Skeletal muscle satellite cell (primary cell): ENCODE data around the gene CERS6.
"Not testable (repeated sequence)": the region's sequence is repeated elsewhere in the genome, so short reads cannot be mapped to it uniquely, and the experiment has no call there.

Experiments used
- H3K27me3 ChIP-seq: 2 replicates; pipeline ENCODE4 v1.7.0; 2013; ENCODE audit warnings: low read length; ENCODE audit not compliant: control insufficient read depth, insufficient read depth
- H3K36me3 ChIP-seq: 2 replicates; pipeline ENCODE4 v1.7.0; 2013; ENCODE audit warnings: mild to moderate bottlenecking, control low read depth, low read length; ENCODE audit not compliant: insufficient read depth
- H3K4me1 ChIP-seq: 2 replicates; pipeline ENCODE4 v1.7.0; 2013; ENCODE audit warnings: low read length; ENCODE audit not compliant: control insufficient read depth, insufficient read depth
- H3K4me2 ChIP-seq: 2 replicates; pipeline ENCODE4 v1.7.0; 2013; ENCODE audit warnings: mild to moderate bottlenecking, low read length
- H3K4me3 ChIP-seq: 2 replicates; pipeline ENCODE4 v1.7.0; 2013; ENCODE audit warnings: low read length
- H3K9ac ChIP-seq: 2 replicates; pipeline ENCODE4 v1.7.0; 2013; ENCODE audit warnings: mild to moderate bottlenecking, low read depth, low read length, moderate library complexity
- H3K9me3 ChIP-seq: replicated peaks from 2 replicates; pipeline ENCODE4 v1.7.0; 2013; ENCODE audit warnings: mild to moderate bottlenecking, control low read depth, low read length

The CERS6 gene

DNA sequence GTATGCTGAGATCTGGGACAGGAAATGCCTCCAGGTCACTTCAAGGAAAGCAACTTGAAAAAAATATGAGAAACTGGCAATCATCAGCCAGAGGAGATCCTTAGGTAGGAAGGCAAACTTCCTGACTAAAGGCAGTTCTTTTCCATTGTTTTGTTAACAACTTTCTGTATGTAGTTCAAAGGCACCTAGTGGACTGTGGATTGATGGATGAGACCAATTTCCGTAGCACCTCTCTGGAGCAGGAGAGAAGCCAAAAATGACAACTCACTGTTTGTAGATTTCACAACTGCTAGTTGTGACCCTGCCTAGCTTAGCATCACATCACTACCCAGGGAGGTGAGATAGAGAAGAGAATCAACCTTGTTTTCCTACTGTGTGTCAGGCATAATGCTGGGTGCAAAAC, 324.6 kb downstream of the CERS6 start:
- H3K9me3 ChIP-seq: no peaks in the 10 kb centered on the region
- no peak overlapping the region for H3K9ac ChIP-seq
- H3K4me3 ChIP-seq: no peak overlapping the region
- no peaks in the 10 kb centered on the region for H3K27me3 ChIP-seq
- no peaks in the 10 kb centered on the region for H3K4me1 ChIP-seq
- no peaks in the 10 kb centered on the region for H3K36me3 ChIP-seq
- H3K4me2 ChIP-seq: no peak overlapping the region

DNA sequence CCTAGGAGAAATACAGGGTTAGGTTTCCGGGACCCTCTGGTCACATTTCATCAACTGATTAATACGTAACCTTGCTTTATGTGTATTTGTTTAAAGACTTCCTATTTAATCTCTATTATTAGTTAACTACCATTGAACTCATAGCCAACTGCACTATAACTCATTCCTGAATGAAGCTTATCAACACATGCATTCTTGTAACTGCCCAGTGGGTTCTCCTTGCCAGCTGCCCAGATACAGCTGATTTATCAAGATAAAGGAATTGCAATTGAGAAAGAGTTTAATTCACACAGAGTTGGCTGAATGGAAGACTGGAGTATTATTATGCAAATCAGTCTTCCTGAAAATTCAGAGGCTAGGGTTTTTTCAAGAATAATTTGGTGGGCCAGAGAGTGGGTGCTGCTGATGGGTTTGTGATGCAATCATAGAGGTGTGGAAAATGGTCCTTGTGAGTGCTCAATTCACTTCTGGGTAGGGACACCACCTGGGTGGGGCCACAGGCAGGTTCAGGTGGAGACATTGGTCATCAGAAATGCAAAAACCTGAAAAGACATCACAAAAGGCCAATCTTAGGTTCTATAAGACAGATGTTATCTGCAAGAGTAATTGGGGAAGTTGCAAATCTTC, 325.2 kb downstream of the CERS6 start:
- Histone ChIP-seq H3K4me3 (no peak overlapping the region), H3K27me3 (no peaks in the 10 kb centered on the region), H3K4me1 (no peaks in the 10 kb centered on the region), H3K9me3 (no peaks in the 10 kb centered on the region), H3K9ac (no peak overlapping the region), H3K4me2 (no peak overlapping the region), H3K36me3 (no peaks in the 10 kb centered on the region)

DNA sequence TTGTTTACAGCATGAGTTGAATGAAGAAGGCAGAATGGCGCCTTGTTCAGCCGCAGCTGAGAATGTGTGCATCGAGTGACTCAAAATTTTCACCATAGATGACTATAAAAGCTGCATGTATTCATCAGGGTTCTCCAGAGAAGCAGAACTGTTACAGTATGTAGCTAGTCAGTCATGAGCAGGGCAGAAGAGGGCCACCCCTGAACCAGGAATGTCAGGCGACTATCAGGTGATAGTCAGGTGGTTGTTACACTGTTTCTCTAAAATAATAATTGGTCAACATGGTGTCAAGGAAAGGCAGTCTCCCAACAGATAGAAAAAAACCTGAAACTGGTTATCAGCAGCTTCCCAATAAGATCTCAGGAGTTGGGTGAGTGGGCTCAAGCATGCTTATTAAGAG, 326.2 kb downstream of the CERS6 start:
- H3K4me1 ChIP-seq: no peaks in the 10 kb centered on the region
- no peak overlapping the region for H3K4me3 ChIP-seq
- H3K27me3 ChIP-seq: peaks cover under 1% of the 10 kb centered on the region
- no peak overlapping the region for H3K9ac ChIP-seq
- H3K4me2 ChIP-seq: no peak overlapping the region
- H3K36me3 ChIP-seq: no peaks in the 10 kb centered on the region
- H3K9me3 ChIP-seq: no peaks in the 10 kb centered on the region

DNA sequence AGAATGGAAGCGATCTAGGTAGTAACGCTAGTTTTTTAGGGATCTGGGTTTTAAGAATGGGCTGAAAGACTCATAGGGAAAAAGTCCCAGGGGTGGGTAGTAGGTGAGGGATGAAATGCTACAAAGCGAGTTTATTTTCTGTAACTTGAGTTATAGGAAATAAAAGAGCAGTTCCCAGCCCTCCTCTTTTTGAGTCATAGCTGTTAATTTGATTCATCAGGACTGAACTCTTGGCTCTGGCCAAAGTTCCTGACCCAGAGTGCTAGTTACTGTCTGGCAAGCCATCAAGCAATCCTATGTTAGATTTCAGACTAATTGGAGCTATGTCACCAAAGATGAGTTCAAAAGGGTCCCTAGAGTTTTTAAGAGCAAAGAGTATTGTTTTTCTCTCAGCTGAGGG, 328.9 kb downstream of the CERS6 start:
- no peak overlapping the region for H3K4me3 ChIP-seq
- H3K4me2 ChIP-seq: no peak overlapping the region
- H3K36me3 ChIP-seq: no peaks in the 10 kb centered on the region
- no peaks in the 10 kb centered on the region for H3K4me1 ChIP-seq
- H3K9me3 ChIP-seq: no peaks in the 10 kb centered on the region
- H3K9ac ChIP-seq: no peak overlapping the region
- peaks cover 10% of the 10 kb centered on the region for H3K27me3 ChIP-seq

DNA sequence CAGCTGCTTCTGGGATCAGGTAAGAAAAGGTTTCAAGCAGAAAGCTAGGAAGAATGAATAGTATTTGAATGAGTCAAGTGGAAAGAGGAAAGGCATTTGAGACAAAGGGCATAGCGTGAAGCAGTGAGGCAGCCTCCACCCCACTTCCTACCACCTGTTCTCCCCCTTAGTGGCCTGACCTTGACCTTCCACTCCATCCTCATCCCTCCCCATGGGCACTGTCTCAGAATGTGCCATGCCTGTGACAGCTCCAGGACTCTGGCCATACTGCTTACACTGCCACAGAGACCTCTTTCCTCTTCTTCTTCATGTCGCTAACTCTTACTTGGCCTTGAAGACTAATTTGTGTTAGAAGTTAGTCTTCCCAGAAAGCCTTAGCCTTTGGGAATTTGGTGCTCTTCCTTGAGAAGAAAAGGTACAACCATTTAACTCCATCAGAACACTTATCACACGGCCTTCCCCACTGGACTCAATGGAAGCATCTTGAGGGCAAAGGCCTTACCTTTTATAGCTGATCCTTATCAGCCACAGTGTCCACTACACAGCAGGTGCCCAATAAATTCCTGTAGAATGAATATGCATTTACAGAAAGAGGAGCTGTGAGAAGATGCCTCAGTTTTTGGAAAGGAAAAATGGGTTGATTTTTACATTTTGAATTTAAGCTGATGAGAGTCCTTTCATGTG, 331.2 kb downstream of the CERS6 start:
- no peak overlapping the region for H3K4me2 ChIP-seq
- H3K9ac ChIP-seq: no peak overlapping the region

DNA sequence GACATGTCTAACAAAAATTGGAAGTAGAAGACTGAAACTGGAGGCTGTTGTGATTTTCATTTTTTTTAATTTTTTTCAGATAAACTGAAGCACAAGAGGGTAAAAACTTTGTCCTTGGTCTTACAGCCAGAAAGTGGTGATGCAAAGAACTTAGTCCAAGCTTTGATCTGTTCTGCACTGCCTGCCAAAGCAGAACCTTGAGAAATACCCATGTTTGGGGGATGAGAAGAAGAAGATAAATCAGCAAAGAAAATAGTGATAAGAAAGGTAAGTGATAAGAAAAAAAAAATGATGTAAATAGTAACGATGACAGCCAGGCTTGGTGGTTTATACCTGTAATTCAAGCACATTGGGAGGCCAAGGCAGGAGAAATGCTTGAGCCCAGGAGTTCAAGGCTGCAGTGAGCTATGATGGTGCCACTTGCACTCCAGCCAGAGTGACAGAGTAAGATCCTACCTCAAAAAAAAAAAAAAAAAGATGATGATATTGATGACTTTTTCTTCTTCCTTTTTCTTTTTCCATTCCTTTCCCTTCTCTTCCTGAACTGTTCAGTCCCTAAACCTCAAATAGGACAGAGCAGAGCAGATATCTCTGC, 331.8 kb downstream of the CERS6 start:
- no peak overlapping the region for H3K9ac ChIP-seq
- H3K4me3 ChIP-seq: no peak overlapping the region
- H3K9me3 ChIP-seq: no peaks in the 10 kb centered on the region
- no peaks in the 10 kb centered on the region for H3K4me1 ChIP-seq
- H3K27me3 ChIP-seq: peaks cover 10% of the 10 kb centered on the region
- H3K4me2 ChIP-seq: no peak overlapping the region
- no peaks in the 10 kb centered on the region for H3K36me3 ChIP-seq

More for the DNA sequence above, 331.2 kb downstream of the CERS6 start:
- Histone ChIP-seq H3K36me3 (no peaks in the 10 kb centered on the region), H3K4me3 (no peak overlapping the region), H3K4me1 (no peaks in the 10 kb centered on the region), H3K9me3 (no peaks in the 10 kb centered on the region), H3K27me3 (peaks cover 10% of the 10 kb centered on the region)

DNA sequence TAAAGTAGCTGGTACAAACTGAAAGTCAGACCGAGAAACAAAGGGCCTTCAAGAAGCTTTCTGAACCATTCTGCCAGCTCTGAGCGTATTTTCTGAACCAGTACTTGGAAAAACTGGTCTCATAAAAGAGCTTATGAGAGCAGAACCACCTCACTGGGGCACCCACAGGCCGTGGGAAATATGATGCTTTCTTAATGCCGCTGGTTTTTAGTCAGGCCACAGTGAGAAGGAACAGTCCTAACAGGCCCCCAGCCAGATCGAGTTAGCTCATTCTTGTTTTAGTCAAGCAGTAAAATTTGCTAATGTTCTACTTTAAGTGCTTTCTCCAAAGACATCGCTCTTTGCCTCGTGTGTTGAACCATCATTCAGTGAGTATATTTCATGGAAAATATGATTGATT, 333.7 kb downstream of the CERS6 start:
- no peaks in the 10 kb centered on the region for H3K4me1 ChIP-seq
- no peak overlapping the region for H3K4me3 ChIP-seq
- no peaks in the 10 kb centered on the region for H3K9me3 ChIP-seq
- peaks cover 10% of the 10 kb centered on the region for H3K27me3 ChIP-seq
- H3K4me2 ChIP-seq: no peak overlapping the region
- H3K9ac ChIP-seq: no peak overlapping the region
- no peaks in the 10 kb centered on the region for H3K36me3 ChIP-seq

DNA sequence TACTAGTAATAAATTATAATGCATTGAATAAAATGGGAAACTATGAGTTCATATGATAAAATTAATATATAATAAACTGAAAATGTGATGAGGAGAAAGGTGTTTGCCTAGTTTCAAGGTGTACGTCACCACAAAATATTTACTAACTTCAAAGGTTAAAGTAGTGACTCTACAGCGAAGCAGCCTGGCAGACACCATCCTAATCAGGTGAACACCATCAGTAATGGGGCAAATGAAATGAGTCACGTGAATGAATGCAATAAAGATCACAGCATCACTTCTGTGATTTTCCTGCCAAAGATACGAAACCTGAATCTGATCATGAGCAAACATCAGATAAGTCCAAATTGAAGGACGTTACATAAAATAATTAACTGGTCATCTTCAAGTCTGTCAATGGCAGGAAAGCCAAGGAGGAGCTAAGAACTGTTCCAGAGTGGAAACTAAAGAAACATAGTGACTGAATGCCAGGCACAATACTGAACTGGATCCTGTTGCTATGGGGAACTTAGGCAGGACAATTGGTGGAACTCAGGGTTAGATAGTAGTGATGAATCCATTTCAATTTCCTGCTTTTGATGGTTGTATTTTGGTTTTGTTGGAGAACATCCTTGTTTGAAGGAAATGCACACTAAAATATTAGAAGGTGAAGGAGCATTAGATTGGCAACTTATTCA, 334.3 kb downstream of the CERS6 start:
- no peak overlapping the region for H3K4me2 ChIP-seq
- H3K4me3 ChIP-seq: no peak overlapping the region
- no peaks in the 10 kb centered on the region for H3K4me1 ChIP-seq
- H3K9ac ChIP-seq: no peak overlapping the region
- H3K27me3 ChIP-seq: peaks cover 10% of the 10 kb centered on the region
- H3K9me3 ChIP-seq: no peaks in the 10 kb centered on the region
- H3K36me3 ChIP-seq: no peaks in the 10 kb centered on the region

DNA sequence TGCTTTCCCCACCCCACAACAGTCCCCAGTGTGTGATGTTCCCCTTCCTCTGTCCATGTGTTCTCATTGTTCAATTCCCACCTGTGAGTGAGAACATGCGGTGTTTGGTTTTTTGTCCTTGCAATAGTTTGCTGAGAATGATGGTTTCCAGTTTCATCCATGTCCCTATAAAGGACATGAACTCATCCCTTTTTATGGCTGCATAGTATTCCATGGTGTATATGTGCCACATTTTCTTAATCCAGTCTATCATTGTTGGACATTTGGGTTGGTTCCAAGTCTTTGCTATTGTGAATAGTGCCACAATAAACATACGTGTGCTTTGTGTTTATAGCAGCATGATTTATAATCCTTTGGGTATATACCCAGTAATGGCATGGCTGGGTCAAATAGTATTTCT, 335.1 kb downstream of the CERS6 start:
- H3K4me3 ChIP-seq, H3K4me2 ChIP-seq, H3K36me3 ChIP-seq, H3K9me3 ChIP-seq, H3K4me1 ChIP-seq, H3K9ac ChIP-seq: not testable (repeated sequence)
- H3K27me3 ChIP-seq: peaks cover 10% of the 10 kb centered on the region

DNA sequence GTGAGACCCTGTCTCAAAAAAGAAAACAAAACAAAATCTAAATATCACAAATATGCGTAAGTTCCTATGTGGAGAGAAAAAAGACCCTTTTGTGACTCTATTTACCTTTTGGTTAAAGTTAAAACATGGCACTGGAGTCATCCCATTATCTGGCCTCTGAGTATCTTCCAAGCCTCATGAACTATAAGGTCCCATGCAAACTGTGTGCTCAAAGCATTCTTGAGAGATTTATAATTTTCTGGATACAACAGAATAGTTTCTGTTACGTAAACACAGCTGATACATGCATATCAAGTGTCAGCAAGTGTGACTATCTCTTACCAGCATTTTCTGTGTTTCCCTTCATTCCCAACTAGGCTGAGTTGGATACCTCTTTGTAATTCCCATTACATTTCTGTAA, 337.5 kb downstream of the CERS6 start:
- Histone ChIP-seq H3K9me3 (no peaks in the 10 kb centered on the region), H3K27me3 (no peaks in the 10 kb centered on the region), H3K9ac (no peak overlapping the region), H3K4me2 (no peak overlapping the region), H3K4me3 (no peak overlapping the region), H3K4me1 (no peaks in the 10 kb centered on the region), H3K36me3 (no peaks in the 10 kb centered on the region)

DNA sequence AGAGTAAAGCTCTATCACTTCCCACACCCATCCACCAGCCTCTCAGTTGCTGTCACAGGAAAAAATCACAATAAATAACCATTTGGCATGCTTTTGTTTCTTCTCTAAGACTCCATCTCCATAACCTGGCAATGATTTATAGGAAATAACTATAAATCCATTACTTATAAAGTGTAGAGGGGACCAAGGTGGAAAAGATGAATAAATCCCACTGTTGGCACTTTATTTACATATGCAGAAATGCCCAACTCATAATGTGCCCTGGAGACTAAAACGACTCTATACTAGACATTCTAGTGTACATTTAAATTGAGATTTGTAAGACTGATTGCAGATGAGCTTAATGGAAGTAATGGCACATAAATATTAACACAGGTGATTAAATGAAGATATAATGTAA, 338.9 kb downstream of the CERS6 start:
- Histone ChIP-seq H3K4me1 (no peaks in the 10 kb centered on the region), H3K4me2 (no peak overlapping the region), H3K9ac (no peak overlapping the region), H3K27me3 (no peaks in the 10 kb centered on the region), H3K9me3 (no peaks in the 10 kb centered on the region), H3K36me3 (no peaks in the 10 kb centered on the region), H3K4me3 (no peak overlapping the region)
